HepG2 (cell line): ENCODE results near the gene MARS2. TPM values are rescaled to one million over a fixed set of nuclear protein-coding genes. Genes with fewer than 3 reads are reported as not detected.

Experiments
- EEA1 ChIP-seq: sonication (generic); formaldehyde crosslinking; IDR thresholded peaks from 2 replicates; pipeline ENCODE4 v1.5.1; 2020; ENCODE audit warnings: mild to moderate bottlenecking, missing genetic modification reagents, borderline replicate concordance
- ELF3 ChIP-seq: IDR thresholded peaks from 2 replicates; pipeline ENCODE4 v1.6.1; 2016; ENCODE audit warnings: missing genetic modification reagents, missing compliant biosample characterization
- GABPA ChIP-seq, 2 experiments: IDR thresholded peaks; 2 replicates each; pipeline ENCODE4 v1.6.1; 2011 to 2016; ENCODE audit warnings: low read depth in 2 of 2, low read length in 1 of 2, missing biosample characterization in 1 of 2, missing genetic modification characterization in 1 of 2
- HNF1B ChIP-seq: sonication (generic); formaldehyde crosslinking; IDR thresholded peaks from 2 replicates; pipeline ENCODE4 v1.5.1; 2020; ENCODE audit warnings: mild to moderate bottlenecking, moderate library complexity, missing genetic modification reagents
- HNF4A ChIP-seq: sonication (generic); formaldehyde crosslinking; IDR thresholded peaks from 2 replicates; pipeline ENCODE4 v1.4.0; 2020; ENCODE audit warnings: missing genetic modification reagents
- HNRNPLL ChIP-seq: fragments of 200-400 bp; formaldehyde crosslinking; IDR thresholded peaks from 2 replicates; pipeline ENCODE4 v1.6.1; 2017; ENCODE audit warnings: mild to moderate bottlenecking, low read depth, low read length; ENCODE audit not compliant: poor library complexity, severe bottlenecking
- ISL2 ChIP-seq: sonication (generic); formaldehyde crosslinking; IDR thresholded peaks from 2 replicates; pipeline ENCODE4 v1.5.0; 2020; ENCODE audit warnings: missing genetic modification reagents
- MIXL1 ChIP-seq: IDR thresholded peaks from 2 replicates; pipeline ENCODE4 v1.6.1; 2016
- NFYB ChIP-seq: sonication (generic); formaldehyde crosslinking; IDR thresholded peaks from 2 replicates; pipeline ENCODE4 v1.4.0; 2020; ENCODE audit warnings: missing genetic modification reagents
- PPARG ChIP-seq: conservative IDR thresholded peaks from 2 replicates; pipeline ENCODE4 v1.6.1; 2016; ENCODE audit warnings: missing biosample characterization, missing genetic modification reagents
- SOX13 ChIP-seq, 3 experiments: fragments of 450-650 bp in 1 of 3; sonication (generic) in 1 of 3; formaldehyde crosslinking in 1 of 3; IDR thresholded peaks in 2 of 3; conservative IDR thresholded peaks in 1 of 3; 2 replicates each; pipeline versions ENCODE4 v1.5.0 to v1.6.1; 2016 to 2020; ENCODE audit warnings: antibody characterized with exemption in 1 of 3, mild to moderate bottlenecking in 1 of 3, missing compliant biosample characterization in 1 of 3, missing genetic modification reagents in 1 of 3, moderate library complexity in 1 of 3
- SP2 ChIP-seq: sonication (generic); formaldehyde crosslinking; IDR thresholded peaks from 2 replicates; pipeline ENCODE4 v1.5.1; 2020; ENCODE audit warnings: mild to moderate bottlenecking, missing genetic modification reagents
- ZMYM2 ChIP-seq: sonication (generic); formaldehyde crosslinking; IDR thresholded peaks from 2 replicates; pipeline ENCODE4 v1.8.0; 2022; ENCODE audit warnings: mild to moderate bottlenecking, missing genetic modification reagents
- ZNF280B ChIP-seq: sonication (generic); formaldehyde crosslinking; IDR thresholded peaks from 2 replicates; pipeline ENCODE4 v1.5.0; 2020; ENCODE audit warnings: missing genetic modification reagents, mild to moderate bottlenecking, borderline replicate concordance
- ZNF331 ChIP-seq: sonication (generic); formaldehyde crosslinking; IDR thresholded peaks from 2 replicates; pipeline ENCODE4 v1.4.0; 2020; ENCODE audit warnings: missing genetic modification reagents
- ZNF678 ChIP-seq: sonication (generic); formaldehyde crosslinking; IDR thresholded peaks from 2 replicates; pipeline ENCODE4 v1.4.0; 2020; ENCODE audit warnings: mild to moderate bottlenecking, missing genetic modification reagents
- ZNF687 ChIP-seq: sonication (generic); formaldehyde crosslinking; IDR thresholded peaks from 2 replicates; pipeline ENCODE4 v1.5.1; 2020; ENCODE audit warnings: mild to moderate bottlenecking, missing genetic modification reagents, moderate library complexity
- polyA plus RNA-seq, 8 experiments: library from polyadenylated mRNA; depleted of rRNA in 3 of 8; stranded (reverse) in 7 of 8; unstranded in 1 of 8; fragments of >200 nt; fragmentation: Illumina TruSeq in 4 of 8; extraction: Trizol in 4 of 8; gene quantifications; 2 replicates each; pipeline versions ENCODE4 v1.2.1 to v1.2.3, GENCODE V29; 2011 to 2016; ENCODE audit warnings: low read depth in 4 of 8, missing spikeins in 1 of 8, mixed read lengths in 1 of 8; ENCODE audit not compliant: insufficient read depth in 1 of 8
- total RNA-seq, 5 experiments: library from RNA; depleted of rRNA; stranded (reverse); fragments of >200 nt; fragmentation: Illumina TruSeq; extraction: Trizol; gene quantifications; 2 replicates each; pipeline ENCODE4 v1.2.3, GENCODE V29; 2016; ENCODE audit warnings: low read depth in 1 of 5
- TF ChIP-seq, protein P1 (sequence below), 2 experiments: sonication (generic) in 1 of 2; formaldehyde crosslinking in 1 of 2; IDR thresholded peaks; 2 replicates each; pipeline versions ENCODE4 v1.4.0 to v1.6.1; 2018 to 2020; ENCODE audit warnings: missing genetic modification reagents in 2 of 2, borderline replicate concordance in 1 of 2, low read depth in 1 of 2, mild to moderate bottlenecking in 1 of 2, missing biosample characterization in 1 of 2

MARS2 gene
- total and polyA plus RNA-seq, 2 of the 13 experiments (the other 11 are each of a cell fraction or from before 2014, with no cell fraction given), result 6.9 to 16.2 TPM

DNA sequence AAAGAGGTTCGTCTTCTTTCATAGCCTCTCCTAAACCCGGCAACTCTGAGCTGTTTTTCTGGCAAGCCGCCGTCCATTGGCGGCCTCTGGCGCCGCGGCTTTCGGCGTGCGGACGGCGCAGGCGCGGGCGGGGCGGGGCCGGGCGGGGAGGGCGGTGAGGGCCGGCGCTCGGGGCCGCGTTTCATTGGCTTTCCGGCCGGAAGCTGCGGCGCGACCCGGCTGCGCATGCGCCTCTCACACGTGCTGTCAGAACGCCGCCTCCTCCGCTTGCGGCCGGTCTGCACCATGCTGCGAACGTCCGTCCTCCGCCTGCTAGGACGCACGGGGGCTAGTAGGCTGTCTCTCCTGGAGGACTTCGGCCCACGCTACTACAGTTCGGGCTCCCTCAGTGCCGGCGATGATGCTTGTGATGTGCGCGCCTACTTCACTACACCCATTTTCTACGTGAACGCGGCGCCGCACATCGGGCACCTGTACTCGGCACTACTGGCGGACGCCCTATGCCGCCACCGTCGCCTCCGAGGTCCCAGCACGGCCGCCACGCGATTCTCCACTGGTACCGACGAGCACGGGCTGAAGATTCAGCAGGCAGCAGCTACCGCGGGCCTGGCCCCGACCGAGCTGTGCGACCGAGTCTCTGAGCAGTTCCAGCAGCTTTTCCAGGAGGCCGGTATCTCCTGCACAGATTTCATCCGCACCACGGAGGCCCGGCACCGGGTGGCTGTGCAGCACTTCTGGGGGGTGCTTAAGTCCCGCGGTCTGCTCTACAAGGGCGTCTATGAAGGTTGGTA, at the start of gene MARS2 (continued):
- peak; percentile 91 for TF ChIP-seq ZNF687 (CRISPR knock-in tag)
- no peak; the same call in 1 of the 2 replicates for TF ChIP-seq ISL2 (CRISPR knock-in tag)
- 0 out of 2 replicates have a peak, but pooled peaks have one; percentile 81 for TF ChIP-seq EEA1
- peak; percentile 77 for TF ChIP-seq NFYB (CRISPR knock-in tag)
- peak; percentile 31; the same call in 1 of the 2 replicates for TF ChIP-seq ELF3 (CRISPR knock-in tag)
- TF ChIP-seq, protein P1, sequence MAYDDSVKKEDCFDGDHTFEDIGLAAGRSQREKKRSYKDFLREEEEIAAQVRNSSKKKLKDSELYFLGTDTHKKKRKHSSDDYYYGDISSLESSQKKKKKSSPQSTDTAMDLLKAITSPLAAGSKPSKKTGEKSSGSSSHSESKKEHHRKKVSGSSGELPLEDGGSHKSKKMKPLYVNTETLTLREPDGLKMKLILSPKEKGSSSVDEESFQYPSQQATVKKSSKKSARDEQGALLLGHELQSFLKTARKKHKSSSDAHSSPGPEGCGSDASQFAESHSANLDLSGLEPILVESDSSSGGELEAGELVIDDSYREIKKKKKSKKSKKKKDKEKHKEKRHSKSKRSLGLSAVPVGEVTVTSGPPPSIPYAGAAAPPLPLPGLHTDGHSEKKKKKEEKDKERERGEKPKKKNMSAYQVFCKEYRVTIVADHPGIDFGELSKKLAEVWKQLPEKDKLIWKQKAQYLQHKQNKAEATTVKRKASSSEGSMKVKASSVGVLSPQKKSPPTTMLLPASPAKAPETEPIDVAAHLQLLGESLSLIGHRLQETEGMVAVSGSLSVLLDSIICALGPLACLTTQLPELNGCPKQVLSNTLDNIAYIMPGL (CRISPR knock-in tag; IDR thresholded peaks at IDR 0.05; ENCODE audit: borderline replicate concordance in 1 of 2, low read depth in 1 of 2), result peak; percentile 70 to 83
- TF ChIP-seq SOX13 (IDR thresholded peaks at IDR 0.05), result no peak; the same call in 1 of the 2 replicates
- peak in 1 of 2 experiments; percentile 45; a peak in 1 of 4 replicates for TF ChIP-seq SOX13 (CRISPR knock-in tag; conservative IDR thresholded peaks at IDR 0.05 in 1 of 2, IDR thresholded peaks at IDR 0.05 in 1 of 2)
- peak; percentile 37; the same call in 1 of the 2 replicates for TF ChIP-seq ZNF678 (CRISPR knock-in tag)
- TF ChIP-seq HNF4A (CRISPR knock-in tag), result peak; percentile 18; the same call in 1 of the 2 replicates
- TF ChIP-seq HNRNPLL, result peak; percentile 96
- peak; percentile 71 for TF ChIP-seq GABPA (IDR thresholded peaks at IDR 0.05; ENCODE audit: low read depth, low read length)
- TF ChIP-seq GABPA (CRISPR knock-in tag; IDR thresholded peaks at IDR 0.05; ENCODE audit: low read depth), result peak; percentile 79
- TF ChIP-seq SP2, result peak; percentile 73
- peak; percentile 70 for TF ChIP-seq ZNF280B (CRISPR knock-in tag)
- no peak for TF ChIP-seq MIXL1 (CRISPR knock-in tag)
- TF ChIP-seq ZMYM2 (CRISPR knock-in tag), result 0 out of 2 replicates have a peak, but pooled peaks have one; percentile 32
- peak; percentile 42; the same call in 1 of the 2 replicates for TF ChIP-seq ZNF331
- peak; percentile 23; the same call in 1 of the 2 replicates for TF ChIP-seq PPARG (CRISPR knock-in tag)
- peak; percentile 85 for TF ChIP-seq HNF1B (CRISPR knock-in tag)
